ENCODE data around the gene SATB1.
"Not testable (repeated sequence)": the region's sequence is repeated elsewhere in the genome, so short reads cannot be mapped to it uniquely, and the experiment has no call there.

Gene SATB1

GRCh38 chr3:18424729-18425640 is at the start of gene SATB1:
Gene SATB1 (minus strand): TSS chr3:18425339. CDS start chr3:18420967, 4,372 bp downstream.
- DNase-seq: no peak

DNA sequence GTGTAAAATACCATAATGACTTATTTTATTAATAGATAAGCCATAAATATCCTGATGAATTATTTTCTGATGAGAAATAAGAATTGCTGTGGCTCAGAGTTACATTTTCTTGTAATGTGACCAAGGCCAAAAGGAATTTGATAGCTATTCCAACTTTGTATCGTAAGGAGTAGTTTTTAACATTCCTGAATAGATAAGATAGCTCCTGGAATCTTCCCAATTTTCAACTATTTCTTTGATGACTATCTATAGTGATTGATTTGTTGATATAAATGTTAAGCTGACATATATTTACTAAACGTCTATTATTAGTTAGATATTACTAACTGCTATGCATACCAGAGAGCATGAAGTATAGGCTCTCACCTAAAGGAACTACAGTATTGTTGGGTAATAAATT is 49.1 kb upstream of the SATB1 start:
- no peak for DNase-seq

- DNase-seq: no peak
Observed at GRCh38 chr3:18469775-18470174, 44.6 kb upstream of the SATB1 start.

- no peak for DNase-seq
Observed at GRCh38 chr3:18466136-18466535, 41.0 kb upstream of the SATB1 start.

DNA sequence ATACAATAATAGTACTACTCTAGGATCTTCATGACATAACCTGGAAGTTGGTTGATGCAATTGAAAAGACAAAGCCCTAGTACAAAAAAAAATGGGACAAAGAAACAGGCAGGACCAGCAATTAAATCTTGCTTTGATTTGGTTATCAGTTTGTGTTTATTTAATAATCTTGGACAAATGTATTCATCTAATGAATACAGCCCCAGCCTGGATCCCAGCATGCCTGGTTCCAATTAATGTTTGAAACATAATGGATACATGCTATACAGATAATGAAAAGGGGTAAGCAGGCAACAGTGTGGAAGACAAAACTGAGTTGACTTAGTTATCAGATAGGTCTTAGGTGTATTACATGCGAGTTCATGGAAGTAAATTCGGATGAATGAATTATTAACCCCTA is 29.6 kb upstream of the SATB1 start:
- DNase-seq: no peak

GRCh38 chr3:18449618-18450017 is 24.5 kb upstream of the SATB1 start:
- DNase-seq: not testable (repeated sequence)

DNA sequence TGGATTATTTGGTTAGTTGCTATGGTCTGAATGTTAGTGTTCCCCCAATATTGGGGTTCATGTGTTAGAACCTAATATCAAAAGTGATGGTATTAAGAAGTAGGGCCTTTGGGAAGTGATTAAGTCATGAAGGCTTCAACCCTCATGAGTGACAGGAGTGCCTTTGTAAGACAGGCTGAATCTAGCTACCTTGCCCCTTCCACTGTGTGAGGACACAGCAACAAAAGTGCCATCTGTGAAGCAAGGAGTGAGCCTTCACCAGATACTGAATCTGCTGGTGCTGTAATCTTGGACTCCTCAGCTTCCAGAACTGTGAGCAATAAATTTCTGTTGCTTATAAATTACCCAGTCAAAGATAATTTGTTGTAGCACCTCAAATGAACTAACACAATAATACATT is 22.6 kb upstream of the SATB1 start:
- DNase-seq: no peak

- no peak for DNase-seq
Observed at GRCh38 chr3:18446149-18446825, 21.1 kb upstream of the SATB1 start.

- DNase-seq: no peak
Observed at GRCh38 chr3:18445401-18446148, 20.4 kb upstream of the SATB1 start.

DNA sequence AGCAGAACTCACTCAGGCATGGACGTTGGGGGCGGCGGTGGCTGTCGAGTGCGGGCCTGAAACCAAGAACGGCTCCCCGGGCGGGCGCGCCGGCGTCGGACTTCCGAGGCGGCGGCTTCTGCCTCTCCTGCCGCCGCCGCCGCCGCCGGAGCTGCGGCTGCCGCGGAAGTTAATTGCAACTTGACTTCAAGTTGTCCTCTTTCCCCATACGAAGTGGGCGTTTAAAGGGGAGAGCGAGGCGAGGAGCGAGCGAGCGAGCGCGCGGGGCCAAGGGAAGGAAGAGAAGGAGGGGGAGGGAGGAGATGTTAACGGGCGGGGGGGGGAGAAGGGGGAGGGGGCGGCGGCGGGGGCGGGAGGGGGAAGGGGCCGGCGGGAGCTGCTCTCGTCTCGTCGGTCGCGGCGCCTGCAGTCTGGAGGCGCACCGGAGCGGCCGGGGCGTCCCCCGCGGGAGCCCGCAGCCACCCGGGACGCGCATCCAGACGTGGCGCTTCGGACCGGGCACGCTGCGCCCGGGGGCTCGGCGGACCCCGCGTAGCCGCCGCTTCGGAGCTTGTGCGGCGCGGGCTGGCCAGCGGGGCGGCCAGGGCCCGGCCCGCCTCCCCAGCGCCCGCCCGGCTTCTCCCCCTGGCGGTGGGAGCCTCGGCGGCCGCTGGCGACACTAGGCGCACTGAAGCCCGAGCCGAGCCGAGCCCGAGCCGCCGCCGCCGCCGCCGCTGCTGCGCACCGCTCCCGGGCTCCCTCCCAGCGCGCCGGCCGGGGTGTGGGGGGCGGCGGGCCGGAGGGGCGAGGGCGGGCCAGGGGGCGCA is 19.7 kb upstream of the SATB1 start:
- peak; percentile 26 to 33 for DNase-seq

DNA sequence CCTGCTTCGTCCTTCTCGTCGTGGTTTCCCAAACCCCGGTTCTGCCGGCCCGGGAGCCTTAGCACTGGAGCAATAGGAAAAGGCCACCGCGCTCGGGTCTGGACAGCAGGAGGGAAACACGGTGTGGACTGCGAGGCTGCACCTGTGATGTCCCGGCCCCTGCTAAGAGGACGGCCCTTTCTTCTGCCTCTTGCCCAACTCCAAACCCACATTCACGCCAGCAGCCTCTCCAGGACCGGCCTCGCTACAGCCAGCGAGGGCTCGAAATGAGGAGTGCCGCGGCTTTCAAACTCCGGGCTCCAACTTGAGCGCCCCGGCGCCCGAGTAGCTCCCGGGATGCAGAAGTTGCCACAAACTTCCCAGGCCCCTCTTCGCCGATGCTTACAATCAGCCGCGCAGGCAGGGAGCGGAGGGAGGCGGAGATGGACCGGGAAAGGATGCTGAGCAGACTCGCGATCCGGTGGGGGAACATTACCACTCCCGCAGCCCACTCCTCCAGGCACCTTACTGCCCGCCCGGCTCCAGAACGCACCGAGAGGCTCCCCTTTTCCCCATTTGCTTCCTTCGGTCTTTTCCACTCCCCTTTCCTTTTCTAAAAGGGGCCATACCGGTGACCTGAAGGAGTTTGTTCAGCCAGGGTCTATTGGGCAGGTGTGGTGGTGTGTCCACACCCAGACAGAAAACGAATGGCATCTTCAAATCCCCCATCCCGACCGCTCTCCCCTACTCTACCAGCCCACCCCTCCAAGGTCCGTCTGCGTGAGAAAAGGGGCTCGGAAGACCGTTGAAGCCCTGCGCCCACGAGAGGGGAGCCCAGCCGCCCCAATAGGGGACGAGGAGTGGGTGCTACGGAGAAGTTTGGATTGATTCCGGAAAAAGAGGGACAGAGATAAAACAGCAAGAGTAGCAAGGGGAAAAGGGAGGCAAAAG is 18.8 kb upstream of the SATB1 start:
- no peak for DNase-seq

DNA sequence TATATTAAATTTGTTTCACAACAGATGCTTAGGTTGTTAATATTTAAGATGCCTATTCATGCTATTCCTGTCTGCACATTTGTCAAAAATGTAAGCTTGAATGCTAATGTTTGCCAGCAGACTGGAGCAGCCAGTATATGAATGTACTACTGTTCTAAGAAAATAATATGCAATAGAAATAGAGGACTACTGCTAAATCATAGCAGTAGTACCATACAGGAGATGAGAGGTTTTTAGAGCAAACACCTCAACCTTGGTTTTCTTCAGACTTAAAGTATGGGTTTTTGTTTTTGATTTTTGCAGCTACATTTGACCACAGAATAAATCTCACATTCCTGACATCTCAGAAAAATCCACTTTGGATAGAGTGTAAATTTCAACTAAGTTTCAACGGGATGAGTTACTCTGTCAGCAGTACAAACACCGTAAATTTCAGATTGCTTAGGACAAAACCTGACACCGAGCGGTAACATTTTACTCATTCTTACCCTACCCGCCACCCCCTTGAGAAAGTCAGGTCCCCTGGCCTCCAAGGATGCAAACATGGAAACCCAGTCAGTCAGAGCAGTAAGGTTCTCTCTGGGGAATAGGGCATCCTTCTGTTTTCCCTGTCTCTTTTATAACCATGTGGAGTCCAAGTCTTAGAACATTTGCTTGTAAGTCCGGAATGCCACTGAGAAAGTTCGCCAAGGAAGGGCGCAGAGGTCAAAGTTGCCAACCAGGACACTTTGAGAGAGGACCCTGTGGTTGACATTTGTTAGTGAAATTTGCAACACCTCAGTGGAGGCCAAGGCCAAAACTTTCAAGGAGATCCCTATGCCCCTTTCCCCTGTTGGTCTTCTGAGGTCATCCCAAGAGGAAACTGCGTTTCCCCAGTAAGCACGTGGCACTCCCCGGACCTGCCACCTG is 17.9 kb upstream of the SATB1 start:
- no peak for DNase-seq

DNA sequence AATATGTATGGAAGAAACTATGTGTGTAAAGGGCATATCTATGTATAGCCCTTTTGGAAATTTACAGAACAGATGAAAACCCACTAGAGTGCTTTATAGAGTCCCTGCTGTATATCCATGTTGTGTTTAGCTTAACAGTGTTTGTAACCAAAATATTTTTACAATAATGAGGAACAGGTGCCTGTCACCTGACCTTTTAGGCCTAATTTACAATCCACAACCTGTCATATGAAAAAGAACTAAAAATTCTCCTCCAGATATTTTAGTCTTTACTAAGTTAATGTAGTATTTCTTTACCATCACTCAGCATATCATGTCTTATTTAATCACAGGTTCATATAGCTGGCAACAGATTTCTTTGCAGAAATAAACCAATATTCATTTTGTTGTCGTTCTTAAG is 16.4 kb upstream of the SATB1 start:
- no peak for DNase-seq

DNA sequence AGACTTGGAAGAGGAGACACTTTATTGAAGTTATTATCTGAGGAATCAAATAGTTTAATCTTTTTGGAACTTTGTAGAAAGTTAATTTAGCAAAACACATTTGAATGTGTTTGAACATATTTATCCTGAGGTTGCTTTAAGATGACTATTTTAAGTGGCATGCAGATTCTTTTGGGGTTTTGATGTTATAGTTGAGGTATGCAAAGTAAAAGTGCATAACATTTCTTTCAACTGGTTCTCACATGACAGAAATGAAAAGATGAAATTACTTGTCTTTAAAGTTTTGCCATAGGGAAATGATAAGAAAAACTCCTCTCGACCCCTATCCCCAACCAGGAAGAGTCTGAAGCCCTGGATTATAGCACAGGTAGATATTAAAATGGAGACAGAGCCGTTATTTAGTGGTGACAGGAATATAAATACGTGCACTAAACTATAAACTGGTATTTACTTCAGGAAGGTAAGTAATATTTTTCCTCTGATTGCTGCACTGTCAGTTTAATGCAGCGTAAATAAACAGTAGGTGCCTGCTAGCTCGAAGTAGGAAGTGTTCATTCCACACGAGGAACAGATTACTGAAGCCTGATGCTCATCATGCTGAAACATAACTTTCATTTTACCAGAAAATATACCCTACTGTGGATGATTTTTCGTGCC is 15.1 kb upstream of the SATB1 start:
- no peak for DNase-seq

- no peak for DNase-seq
Observed at GRCh38 chr3:18439281-18439680, 14.1 kb upstream of the SATB1 start.

GRCh38 chr3:18438586-18438985 is 13.4 kb upstream of the SATB1 start:
- no peak for DNase-seq

DNA sequence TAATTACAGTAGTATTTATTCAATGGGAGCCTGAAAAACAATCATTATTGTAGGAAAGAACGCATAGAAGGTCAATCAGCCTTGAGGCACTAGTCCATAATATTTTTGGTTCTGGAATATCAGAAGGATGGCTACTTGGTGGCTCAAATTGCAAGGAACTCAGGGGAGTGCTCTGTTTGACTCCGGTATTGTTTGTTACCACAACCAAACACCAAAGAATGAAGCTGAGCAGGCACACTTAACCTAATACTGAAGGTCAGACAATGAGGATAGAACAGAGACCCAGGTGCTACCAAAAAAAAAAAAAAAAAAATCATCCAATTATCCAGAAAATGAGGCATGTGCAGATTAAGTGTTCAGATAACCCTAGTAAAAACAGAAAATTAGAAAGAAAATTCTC is 11.1 kb upstream of the SATB1 start:
- no peak for DNase-seq

GRCh38 chr3:18434711-18435110 is 9.6 kb upstream of the SATB1 start:
- no peak for DNase-seq

GRCh38 chr3:18432752-18433151 is 7.6 kb upstream of the SATB1 start:
- no peak for DNase-seq

DNA sequence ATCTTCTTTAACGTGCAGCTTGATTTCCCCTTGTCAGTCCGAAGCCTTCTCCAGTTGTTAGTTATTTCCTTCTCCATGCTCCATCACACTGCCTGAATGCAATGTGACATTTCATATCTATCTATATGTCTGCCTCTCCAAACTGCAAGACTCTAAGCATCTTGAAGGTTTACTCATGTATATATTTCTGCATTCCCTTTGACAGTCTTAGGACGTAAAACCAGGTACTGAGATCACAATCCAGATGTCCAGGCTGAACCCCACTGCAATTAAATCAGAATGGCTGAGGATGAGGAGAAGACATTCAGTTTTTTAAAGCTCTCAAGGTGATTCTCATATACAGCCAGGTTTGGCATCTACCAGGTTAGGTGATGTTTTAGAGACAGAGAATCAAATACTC is 6.1 kb upstream of the SATB1 start:
- no peak for DNase-seq

All from AML-193 (cell line).